Central memory CD4-positive, alpha-beta T cell (primary cell): Measurements from ENCODE around the gene ENDOD1.

Experiments used
- DNase-seq: peaks from one replicate; pipeline ENCODE4 v3.0.0; 2022

ENDOD1 gene

DNA sequence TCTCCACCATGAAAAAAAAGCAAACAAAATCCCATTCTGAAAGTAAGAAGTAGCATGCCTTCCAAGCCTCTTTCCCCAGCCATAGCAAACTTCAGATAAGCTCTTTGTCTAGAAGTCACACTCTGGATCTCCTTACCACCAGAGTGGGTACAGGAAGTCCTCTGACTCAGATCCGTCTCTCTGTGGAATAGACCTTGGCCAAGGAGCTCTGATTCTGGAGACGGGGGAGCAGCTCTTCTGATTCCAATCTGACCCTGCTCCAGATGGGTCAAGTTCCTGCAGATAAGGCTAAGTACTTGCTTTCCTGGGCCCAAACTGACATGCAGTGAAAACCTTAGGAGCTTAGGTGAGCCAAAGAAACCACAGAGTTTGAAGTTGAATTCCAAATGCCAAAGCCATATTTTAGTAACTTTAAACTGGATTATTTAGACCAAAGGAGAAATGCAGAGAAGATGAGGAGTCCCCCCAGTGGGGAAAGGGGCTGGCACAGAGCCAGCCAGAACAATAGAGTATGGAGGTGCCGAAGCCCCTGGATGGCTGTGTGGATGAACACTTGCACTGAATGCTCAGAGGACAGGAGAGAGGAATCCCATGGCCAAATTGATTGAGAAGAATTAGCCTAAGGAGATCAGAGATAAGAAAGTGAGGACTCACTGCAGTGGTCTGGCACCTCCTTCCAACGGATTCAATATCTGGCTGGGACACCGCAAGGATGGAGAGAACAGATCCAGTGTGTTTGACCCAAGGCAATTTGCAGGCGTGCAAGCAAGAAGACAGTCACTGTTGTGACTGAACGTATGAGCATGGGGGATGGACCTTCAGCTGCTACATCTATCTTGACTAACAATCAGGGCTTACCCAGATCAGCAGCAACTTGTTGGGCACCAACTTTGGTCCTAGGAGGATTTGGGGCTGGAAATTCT is 54.9 kb downstream of the ENDOD1 start:
- DNase-seq: no peak

DNA sequence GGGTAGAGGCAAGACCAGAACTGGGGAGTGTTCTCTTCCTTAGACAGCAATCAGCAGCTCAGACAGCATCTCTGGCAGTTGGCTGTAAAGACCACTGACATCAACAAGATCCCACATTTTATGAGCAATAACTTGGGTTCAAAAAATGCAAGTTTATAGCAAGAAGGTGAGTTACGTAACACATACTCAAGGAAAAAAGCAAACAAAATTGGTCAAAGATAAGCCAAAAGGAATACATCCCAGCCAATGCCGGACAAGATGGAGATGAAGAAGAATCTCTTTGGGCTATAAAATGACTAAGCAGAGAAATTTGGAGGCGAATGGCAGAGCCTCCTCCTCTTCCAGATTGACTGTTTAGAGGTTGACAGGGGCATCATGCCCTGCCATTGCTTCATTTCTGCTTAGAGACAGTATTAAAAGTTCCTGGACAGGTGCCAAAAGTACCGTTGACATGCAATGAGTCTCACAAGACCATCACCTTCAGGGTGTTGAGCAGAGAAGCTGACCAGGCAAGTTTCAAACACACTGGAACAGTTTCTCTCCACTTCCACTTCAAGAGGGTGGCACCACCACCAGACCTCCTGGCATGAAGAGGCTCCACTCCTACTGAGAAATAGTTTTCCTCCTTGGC is 55.9 kb downstream of the ENDOD1 start:
- DNase-seq: no peak

DNA sequence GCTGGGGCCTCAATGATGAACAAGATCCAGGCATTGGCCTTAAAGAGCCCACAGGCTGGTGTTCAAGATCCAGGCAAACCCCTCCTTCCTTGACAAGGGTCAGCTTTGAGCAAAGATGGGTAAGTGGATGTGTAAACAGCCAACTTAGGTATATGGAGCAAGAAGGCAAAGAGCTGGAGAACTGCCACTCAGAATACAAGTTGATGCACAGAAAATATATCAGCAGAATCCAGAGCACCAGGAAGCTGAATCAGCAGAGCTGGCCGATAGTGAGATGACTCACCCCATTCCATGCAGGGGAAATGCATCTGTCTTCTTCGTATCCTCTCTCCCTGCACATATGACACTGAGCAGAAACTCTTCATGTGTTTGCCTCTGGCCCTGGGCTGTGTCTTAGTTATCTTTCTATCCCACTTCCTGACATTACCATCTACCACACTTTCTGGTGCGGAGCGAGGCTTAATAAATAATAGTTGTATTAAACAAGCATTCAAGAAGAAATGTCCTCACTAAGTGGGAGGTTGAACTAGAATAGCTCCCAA is 57.8 kb downstream of the ENDOD1 start:
- no peak for DNase-seq

DNA sequence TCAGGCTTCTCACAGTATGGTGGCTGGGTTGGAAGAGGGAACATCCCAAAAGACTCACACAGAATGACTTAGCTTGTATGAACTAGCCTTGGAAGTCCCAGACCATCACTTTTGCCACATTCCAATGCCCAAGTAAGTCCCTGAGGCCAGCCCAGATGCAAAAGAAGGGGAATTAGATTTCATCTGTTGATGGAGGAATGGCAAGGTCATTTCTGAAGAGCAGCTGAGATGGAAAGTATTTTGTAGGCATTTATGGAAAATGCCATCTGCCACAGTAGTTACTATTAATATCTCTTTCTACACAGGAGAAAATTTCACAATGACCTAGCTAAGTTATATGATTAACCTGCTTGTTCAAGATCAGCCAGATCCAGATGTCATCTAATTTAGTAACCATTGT is 58.8 kb downstream of the ENDOD1 start:
- DNase-seq: no peak

DNA sequence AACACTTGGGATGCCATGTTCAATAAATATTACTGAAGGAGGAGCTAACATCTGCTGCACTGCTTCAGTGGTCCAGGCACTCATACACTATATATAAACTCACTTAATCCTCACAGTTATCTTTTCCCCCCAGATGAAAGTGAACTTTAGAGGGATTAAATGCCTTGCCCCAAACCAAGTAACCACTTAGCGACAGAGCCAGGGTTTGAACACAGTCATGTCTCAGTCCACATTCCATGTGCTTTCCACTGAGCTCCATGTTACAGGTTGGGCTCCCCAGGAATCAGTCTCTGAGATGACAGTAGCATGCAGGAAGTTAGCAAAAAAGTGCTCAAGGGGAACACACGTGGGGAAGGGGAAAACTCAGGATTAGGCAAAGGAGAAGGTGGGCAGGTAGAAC is 59.3 kb downstream of the ENDOD1 start:
- DNase-seq: no peak

DNA sequence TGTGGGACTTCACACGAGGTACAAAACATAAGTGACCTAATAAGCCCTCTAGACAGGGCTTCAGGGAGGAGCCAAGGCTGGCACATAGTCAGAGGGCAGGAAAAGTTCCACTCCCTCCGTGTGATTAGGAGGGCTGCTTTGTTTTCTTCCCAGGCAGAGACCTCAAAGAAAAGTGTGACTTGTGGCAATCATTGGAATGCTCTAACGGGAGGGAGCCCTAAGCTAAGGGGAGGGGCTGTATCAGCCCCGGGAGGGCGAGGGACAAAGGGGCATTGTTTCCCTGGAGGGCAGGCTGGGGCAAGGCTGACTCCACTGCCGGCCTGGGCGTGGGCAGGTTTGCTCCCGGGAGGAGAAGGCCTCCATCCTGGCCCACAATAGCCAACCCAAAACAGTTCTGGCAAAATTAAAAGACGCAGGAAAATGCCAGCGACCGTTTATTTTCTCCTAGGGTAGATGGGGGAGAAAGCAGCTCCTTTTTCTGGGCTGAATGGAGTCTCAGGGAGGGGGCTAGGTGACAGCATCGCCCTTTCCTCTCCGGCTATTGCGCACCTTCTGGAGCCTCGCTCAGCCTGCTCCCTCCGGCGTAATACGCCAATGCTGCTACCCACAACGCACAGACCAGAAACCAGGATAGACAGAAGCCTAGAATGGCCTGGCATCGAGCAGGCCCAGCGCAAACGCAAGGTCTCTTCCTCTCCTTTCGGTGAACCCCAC is 60.2 kb downstream of the ENDOD1 start:
- DNase-seq: no peak

DNA sequence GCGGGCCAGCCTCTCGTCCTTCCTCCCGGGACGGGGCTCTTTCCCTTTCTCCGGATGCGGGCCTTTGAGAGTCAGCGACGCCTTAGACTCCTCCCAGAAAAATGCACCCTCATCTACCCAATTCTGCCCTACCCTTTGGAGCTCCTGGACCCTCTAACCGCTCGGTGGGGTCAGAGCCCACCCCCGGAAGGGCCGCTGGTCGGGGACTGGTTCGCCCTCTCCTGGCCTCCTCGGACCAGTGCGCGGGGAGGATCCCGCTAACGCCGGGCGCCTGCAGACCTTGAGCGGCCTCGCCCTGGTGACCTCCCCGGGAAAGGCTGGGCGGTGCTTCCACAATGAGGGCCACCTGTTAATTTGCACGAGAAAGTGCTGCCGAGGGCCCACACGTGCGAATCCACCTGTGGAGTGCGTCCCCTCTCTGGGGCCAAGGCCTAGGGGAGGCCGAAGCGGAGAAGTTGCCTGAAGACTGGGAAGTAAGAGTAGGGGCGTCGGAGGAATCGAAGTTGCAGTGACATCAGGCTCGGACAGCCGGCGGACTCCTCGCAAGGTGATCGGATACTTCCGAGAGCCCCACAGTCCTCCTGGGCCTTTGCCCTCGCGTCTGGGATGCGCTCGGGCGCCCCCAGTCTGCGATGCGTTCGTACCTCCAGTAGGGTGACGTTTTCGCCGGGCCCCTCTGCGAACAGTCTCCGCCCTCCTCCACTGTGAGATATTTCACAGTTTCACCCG is 61.5 kb downstream of the ENDOD1 start:
- DNase-seq: peak; percentile 90

DNA sequence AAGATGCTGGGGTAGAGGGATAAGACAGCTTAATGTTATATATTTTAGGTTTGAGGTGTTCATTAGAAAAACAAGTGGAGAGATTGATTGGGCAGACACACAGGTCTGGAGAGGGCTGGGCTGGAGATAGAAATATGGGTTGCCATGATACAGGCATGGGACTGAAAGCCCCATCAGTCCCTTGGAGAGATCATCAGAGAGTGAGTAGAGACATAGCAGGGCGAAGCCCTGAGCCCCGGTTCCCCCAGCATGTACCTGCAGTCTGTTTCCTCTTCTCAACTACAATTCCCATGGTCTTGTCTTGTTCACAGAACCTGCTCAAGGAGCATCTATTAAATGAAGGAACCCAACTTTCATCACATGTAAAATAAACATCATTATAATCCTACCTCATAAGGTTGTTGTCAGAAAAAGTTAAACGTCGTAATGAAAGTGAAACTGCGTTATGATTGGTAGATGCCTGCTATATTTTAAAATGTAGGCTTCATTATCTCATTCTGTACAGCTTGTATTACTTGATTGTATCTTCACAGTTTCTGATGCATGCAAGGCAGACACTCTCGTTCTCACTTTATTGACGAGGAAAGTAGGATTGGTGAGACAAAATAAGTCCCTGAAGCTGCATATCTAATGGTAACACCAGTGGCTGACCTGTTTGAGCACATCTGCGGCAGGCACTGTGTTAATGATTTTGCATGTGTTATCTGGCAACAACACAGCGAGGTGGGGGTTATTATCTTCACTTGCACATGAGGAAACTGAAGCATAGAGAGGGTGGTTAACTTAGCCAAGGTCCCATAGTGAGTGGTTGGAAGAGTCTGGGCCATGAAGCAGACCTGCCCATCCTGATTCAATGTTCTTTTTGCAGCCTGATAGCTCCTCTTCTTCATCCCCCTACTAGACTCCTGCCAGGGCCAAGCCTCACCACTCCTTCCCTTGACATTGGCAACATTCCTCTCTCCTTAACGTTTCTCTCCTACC is 63.5 kb downstream of the ENDOD1 start:
- peak; percentile 32 for DNase-seq

DNA sequence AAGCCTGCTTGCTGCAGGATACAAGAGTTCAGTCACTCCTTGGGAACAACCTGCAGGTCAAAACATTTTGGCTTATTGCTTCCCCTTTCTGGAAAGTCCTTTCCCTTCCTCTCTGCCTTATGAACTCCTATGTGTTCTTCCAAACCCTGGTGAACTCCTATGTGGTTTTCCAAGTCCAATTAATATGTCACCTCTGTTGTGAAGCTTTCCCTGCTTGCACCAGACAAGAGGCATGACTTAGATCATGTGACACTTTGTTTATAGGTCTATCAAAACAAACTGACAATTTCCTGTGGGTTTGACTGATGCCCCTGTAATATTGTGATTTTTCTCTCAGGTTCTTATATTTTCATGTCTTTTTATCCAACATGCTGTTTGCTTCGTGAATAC is 64.2 kb downstream of the ENDOD1 start:
- no peak for DNase-seq

DNA sequence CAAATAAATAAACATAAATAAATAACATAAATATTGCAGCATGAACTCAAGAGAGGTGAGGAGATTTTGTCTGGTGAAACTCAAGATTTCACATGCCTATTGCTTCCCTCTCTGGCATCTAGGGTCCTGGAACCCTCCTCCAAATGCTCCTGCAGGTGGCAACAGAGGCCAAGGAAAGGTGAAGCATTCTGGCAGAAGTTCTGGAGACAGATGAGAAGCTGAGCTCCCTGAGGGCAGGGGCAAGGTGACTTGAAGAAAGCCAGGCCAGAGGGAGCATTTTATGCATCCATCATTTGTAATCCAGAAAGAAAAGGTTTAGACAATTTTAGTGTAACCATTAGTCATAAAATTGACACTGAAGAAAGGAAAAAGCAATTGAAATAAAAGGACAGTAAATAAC is 64.9 kb downstream of the ENDOD1 start:
- DNase-seq: peak; percentile 56

DNA sequence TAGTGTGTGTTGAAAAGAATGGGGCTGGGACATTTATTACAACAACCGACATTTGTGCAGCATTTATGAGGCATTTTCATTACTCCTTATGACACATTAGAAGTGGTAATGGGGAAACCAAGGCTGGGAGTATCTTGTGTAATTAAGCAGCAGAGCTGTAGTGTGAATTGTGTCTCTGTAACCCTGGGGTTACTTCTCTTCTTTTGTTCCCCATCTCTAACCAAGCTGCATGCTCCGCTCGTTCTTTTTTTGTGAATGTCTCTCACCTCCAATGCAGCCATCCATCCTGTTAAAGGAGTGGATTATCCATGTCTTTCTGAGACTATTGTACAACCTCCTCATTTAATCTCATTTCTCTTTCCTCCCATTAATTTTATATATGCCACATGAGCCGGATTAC is 65.7 kb downstream of the ENDOD1 start:
- no peak for DNase-seq

DNA sequence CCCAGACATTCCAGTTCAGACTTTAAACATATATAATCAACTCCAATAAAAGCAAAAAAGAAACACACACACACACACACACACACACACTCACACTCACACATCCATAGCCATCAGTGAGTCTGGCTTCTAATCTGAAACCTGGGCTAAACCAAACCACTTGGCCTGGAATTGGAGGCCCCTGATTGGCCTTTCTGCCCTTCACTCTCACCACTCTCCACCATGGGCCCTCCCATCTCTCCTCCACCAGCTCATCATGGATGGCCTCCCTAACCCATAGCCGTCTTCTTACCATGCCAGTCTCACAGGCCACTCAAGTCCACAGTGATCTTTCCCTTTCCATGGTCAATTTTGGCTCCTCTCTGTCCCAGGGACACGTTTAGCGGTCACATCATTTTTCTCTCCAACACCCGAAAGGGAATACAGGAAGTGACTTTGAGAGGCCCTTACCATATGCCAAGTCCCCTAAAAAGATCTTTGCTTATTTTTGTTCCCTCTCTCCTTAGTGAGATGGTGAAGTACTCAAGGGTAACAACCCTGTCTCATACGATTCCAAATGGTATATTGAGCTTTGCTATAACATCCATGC is 66.6 kb downstream of the ENDOD1 start:
- DNase-seq: no peak

DNA sequence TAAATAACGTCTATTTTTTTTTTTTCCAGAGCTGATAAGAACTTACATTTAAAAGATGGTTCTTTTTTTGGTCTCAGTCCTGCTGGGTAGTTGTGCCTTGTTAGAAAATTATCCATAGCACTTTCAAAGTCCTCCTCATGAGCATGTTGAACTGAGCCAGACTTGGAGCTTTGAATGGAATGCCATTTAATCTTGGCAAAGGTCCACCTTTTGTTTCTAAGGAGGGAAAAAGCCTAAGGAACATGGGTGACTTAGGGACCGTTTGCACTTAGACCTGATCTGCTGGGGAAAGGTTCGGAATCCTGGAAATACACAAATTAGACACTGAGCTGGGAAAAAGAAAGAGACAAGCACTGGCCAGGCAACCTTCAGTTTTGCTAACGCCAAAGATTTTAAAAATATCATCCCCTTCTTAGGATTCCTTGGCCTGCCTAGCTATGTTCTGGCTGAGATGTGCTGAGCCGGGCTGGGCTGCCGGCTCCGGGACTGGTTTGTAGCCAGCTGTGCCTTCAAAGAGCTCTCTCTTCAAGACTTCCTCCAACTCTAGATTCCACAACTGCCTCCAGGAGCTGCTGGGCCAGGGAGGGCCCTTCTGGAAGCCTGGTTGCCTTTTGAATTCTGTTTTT is 67.4 kb downstream of the ENDOD1 start:
- no peak for DNase-seq

DNA sequence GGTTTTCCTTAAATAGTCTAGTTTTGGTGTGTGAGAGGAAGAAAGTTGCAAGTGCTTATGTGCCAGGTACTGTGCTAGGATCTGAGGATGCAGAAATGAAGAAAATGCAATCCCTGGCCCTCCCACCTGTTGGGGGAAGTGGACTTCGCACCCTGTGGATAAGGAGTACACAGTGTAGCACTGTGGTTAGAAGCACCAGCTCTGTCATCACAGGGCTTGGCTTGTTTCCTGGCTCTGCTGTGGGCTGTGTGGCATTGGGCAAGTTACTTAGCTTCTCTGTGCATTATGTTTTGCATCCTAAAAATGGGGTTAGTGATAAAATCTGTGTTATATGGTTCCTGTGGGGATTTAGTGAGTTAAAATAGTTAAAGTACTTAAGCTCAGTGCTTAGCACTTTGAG is 68.2 kb downstream of the ENDOD1 start:
- no peak for DNase-seq

DNA sequence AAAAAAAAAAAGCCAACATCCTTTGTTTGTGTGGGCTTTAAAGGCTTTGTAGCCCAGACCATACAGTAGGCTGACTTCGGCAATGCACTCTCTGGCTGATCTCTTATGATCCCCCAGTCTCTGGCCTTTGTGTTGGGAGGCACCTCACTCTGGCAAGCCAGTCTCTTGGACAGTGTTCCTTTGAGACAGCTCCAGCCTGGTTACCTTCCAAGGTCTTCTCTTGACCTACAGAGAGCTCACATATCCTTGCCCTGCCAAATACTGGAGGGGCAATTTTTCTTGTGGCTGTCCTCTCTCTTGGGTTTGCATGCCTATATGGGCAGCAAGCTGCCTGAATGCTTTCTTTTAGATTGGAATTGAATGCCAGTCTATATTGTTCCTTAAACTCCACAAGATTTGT is 71.6 kb downstream of the ENDOD1 start:
- DNase-seq: no peak

DNA sequence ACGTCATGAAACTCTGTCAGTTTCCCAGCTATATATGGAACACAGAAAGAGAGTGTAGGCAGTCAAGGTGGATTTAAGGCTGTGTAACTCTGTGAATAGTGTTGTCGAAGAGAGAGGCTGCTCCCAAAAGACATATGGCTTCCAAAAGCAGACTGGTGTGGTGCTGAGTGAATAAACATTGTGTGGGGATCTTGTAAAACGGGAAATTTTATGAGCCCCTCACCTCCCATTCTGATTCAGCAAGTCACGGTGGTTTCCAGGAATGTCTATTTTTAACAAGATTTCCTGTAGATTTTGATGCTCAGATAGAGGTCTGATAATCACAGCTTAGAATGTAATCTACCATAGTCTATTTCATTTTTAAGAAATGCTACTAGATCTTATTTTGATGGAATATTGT is 73.5 kb downstream of the ENDOD1 start:
- DNase-seq: no peak

DNA sequence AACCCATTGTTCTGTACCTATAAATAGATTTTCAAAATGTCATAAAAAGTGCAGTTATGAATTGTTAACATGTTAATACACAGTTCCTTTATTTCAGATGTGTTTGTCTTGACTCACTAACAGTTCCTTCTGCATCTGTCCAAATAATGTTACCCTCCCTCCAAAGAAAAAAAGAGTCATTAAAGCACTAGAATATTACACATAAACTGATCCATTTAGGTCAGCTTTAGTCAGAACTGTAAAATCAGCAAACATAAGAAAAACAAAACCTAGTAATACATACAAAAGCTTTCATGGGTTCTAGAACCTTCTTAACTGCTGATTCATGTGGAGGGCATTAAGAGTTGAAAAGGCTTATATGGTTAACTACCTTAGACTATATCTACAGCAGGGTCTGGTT is 76.0 kb downstream of the ENDOD1 start:
- no peak for DNase-seq

DNA sequence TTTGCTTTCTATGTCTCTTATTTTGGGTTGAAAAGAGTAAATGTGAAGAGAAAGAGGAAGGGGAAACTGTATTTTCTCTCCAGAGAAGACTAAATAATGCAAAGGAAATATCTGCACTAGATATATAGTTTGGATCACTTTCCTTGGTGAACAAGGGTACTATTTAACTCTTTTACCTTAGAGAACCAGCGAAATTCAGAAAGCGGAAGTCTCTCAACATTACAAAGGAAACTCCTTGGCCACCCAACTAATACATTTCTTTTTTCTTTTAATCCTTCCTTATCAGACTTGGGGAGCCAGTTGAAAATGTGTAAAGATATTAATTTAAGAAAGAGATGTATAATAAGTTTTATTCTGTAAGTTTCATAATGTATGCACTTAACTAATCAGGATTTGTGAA is 77.1 kb downstream of the ENDOD1 start:
- DNase-seq: no peak

DNA sequence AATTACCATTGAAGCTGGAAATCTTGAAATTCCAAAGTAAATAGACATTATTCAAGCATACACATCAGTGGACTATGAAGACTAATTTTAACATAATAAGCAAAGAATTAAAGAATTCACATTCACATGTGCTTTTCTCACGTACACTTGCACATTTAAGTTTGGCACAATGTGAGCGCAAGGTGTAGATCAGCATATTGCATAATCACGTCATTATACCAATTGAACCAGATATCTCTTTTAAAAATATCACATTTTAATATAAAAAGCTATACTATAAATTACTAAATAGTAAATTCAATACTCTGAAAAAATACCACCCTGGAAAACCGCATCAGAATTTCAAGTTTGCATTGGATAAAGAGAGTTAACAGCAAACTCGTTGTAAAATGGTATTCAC is 80.6 kb downstream of the ENDOD1 start:
- no peak for DNase-seq

DNA sequence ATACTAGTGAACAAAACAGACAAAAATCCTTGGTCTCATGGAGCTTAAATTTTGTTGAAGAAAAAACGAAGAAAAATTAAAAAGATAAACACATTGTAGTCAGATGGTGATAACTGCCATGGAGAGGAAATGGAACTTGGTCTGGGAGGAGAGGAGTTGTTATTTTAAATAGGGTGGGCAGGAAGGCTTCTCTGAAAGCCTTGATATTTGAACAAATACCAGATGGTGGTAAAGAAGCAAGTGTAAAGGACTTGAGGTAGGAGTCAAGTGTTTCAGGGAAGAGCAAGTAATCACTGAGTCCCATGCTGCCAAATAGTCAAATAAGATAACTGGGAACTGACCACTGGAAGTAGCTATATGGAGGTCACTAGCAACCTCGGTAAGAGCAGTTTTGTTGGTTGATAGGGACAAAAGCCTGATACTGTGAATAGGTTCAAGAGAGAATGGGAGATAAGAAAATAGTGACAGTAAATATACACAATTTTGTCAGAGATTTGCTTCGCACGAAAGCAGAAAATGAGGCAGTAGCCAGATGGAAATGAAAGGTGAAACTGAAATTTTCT is 86.3 kb downstream of the ENDOD1 start:
- no peak for DNase-seq
